HepG2 (cell line): ENCODE results near the gene ELMOD3. TPM values are rescaled to one million over a fixed set of nuclear protein-coding genes. Genes with fewer than 3 reads are reported as not detected.
A peak's percentile ranks its signal among the peaks of the same experiment; 100 is the strongest.

Experiments
- AHDC1 ChIP-seq: sonication (generic); formaldehyde crosslinking; IDR thresholded peaks from 2 replicates; pipeline ENCODE4 v1.5.1; 2020; ENCODE audit warnings: mild to moderate bottlenecking, missing genetic modification reagents, borderline replicate concordance
- ARNT2 ChIP-seq: sonication (generic); formaldehyde crosslinking; IDR thresholded peaks from 2 replicates; pipeline ENCODE4 v1.8.0; 2022; ENCODE audit warnings: mild to moderate bottlenecking, low read depth, missing genetic modification reagents, moderate library complexity
- BORCS8-MEF2B ChIP-seq: sonication (generic); formaldehyde crosslinking; IDR thresholded peaks from 2 replicates; pipeline ENCODE4 v1.8.0; 2022; ENCODE audit warnings: mild to moderate bottlenecking, missing genetic modification reagents
- FOXA3 ChIP-seq: IDR thresholded peaks from 2 replicates; pipeline ENCODE4 v1.6.1; 2016; ENCODE audit warnings: missing genetic modification reagents, missing compliant biosample characterization
- HES4 ChIP-seq: sonication (generic); formaldehyde crosslinking; IDR thresholded peaks from 2 replicates; pipeline ENCODE4 v1.9.0; 2021; ENCODE audit warnings: mild to moderate bottlenecking, missing genetic modification reagents, borderline replicate concordance
- ISL2 ChIP-seq: sonication (generic); formaldehyde crosslinking; IDR thresholded peaks from 2 replicates; pipeline ENCODE4 v1.5.0; 2020; ENCODE audit warnings: missing genetic modification reagents
- MEIS1 ChIP-seq: sonication (generic); formaldehyde crosslinking; IDR thresholded peaks from 2 replicates; pipeline ENCODE4 v1.9.0; 2021; ENCODE audit warnings: mild to moderate bottlenecking, missing genetic modification reagents, moderate library complexity, borderline replicate concordance
- MIER3 ChIP-seq: IDR thresholded peaks from 2 replicates; pipeline ENCODE4 v1.6.1; 2016; ENCODE audit warnings: missing compliant biosample characterization, borderline replicate concordance
- MTF2 ChIP-seq: sonication (generic); formaldehyde crosslinking; IDR thresholded peaks from 2 replicates; pipeline ENCODE4 v1.5.0; 2020; ENCODE audit warnings: missing genetic modification reagents, borderline replicate concordance
- NRL ChIP-seq: sonication (generic); formaldehyde crosslinking; IDR thresholded peaks from 2 replicates; pipeline ENCODE4 v1.5.0; 2020; ENCODE audit warnings: missing genetic modification reagents, mild to moderate bottlenecking, moderate library complexity, borderline replicate concordance
- PRDM15 ChIP-seq: sonication (generic); formaldehyde crosslinking; IDR thresholded peaks from 2 replicates; pipeline ENCODE4 v1.4.0; 2020; ENCODE audit warnings: missing genetic modification reagents
- SOX13 ChIP-seq, 3 experiments: fragments of 450-650 bp in 1 of 3; sonication (generic) in 1 of 3; formaldehyde crosslinking in 1 of 3; IDR thresholded peaks in 2 of 3; conservative IDR thresholded peaks in 1 of 3; 2 replicates each; pipeline versions ENCODE4 v1.5.0 to v1.6.1; 2016 to 2020; ENCODE audit warnings: antibody characterized with exemption in 1 of 3, mild to moderate bottlenecking in 1 of 3, missing compliant biosample characterization in 1 of 3, missing genetic modification reagents in 1 of 3, moderate library complexity in 1 of 3
- SOX5 ChIP-seq: IDR thresholded peaks from 2 replicates; pipeline ENCODE4 v1.6.1; 2016; ENCODE audit warnings: borderline replicate concordance
- ZEB1 ChIP-seq: IDR thresholded peaks from 2 replicates; pipeline ENCODE4 v1.6.1; 2012; ENCODE audit warnings: mild to moderate bottlenecking, low read depth, inconsistent platforms; ENCODE audit not compliant: insufficient replicate concordance
- ZMYM3 ChIP-seq: sonication (generic); formaldehyde crosslinking; IDR thresholded peaks from 2 replicates; pipeline ENCODE4 v1.5.1; 2020; ENCODE audit warnings: mild to moderate bottlenecking, missing genetic modification reagents
- ZNF629 ChIP-seq: sonication (generic); formaldehyde crosslinking; conservative IDR thresholded peaks from 2 replicates; pipeline ENCODE4 v1.5.0; 2020; ENCODE audit warnings: missing genetic modification reagents
- polyA plus RNA-seq, 8 experiments: library from polyadenylated mRNA; depleted of rRNA in 3 of 8; stranded (reverse) in 7 of 8; unstranded in 1 of 8; fragments of >200 nt; fragmentation: Illumina TruSeq in 4 of 8; extraction: Trizol in 4 of 8; gene quantifications; 2 replicates each; pipeline versions ENCODE4 v1.2.1 to v1.2.3, GENCODE V29; 2011 to 2016; ENCODE audit warnings: low read depth in 4 of 8, missing spikeins in 1 of 8, mixed read lengths in 1 of 8; ENCODE audit not compliant: insufficient read depth in 1 of 8
- total RNA-seq, 5 experiments: library from RNA; depleted of rRNA; stranded (reverse); fragments of >200 nt; fragmentation: Illumina TruSeq; extraction: Trizol; gene quantifications; 2 replicates each; pipeline ENCODE4 v1.2.3, GENCODE V29; 2016; ENCODE audit warnings: low read depth in 1 of 5
- TF ChIP-seq, protein P1 (sequence below): sonication (generic); formaldehyde crosslinking; conservative IDR thresholded peaks from 2 replicates; pipeline ENCODE4 v1.5.0; 2020; ENCODE audit warnings: missing genetic modification reagents

Gene ELMOD3
- total and polyA plus RNA-seq, 2 of the 13 experiments (the other 11 are each of a cell fraction or from before 2014, with no cell fraction given), result 13.3 to 19.5 TPM

GRCh38 chr2:85324639-85325465 is 29.7 kb upstream of the ELMOD3 start (continued):
- no peak for TF ChIP-seq HES4
- TF ChIP-seq MIER3 (CRISPR knock-in tag), result peak; percentile 68
- TF ChIP-seq SOX5 (CRISPR knock-in tag), result peak; percentile 96
- peak; percentile 58; the same call in 1 of the 2 replicates for TF ChIP-seq ZMYM3
- TF ChIP-seq, protein P1, sequence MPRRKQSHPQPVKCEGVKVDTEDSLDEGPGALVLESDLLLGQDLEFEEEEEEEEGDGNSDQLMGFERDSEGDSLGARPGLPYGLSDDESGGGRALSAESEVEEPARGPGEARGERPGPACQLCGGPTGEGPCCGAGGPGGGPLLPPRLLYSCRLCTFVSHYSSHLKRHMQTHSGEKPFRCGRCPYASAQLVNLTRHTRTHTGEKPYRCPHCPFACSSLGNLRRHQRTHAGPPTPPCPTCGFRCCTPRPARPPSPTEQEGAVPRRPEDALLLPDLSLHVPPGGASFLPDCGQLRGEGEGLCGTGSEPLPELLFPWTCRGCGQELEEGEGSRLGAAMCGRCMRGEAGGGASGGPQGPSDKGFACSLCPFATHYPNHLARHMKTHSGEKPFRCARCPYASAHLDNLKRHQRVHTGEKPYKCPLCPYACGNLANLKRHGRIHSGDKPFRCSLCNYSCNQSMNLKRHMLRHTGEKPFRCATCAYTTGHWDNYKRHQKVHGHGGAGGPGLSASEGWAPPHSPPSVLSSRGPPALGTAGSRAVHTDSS (CRISPR knock-in tag), result 0 out of 2 replicates have a peak, but pooled peaks have one; percentile 31
- TF ChIP-seq NRL (CRISPR knock-in tag), result no peak
- peak; percentile 77 for TF ChIP-seq ZEB1
- peak; percentile 49; the same call in 1 of the 2 replicates for TF ChIP-seq BORCS8-MEF2B (CRISPR knock-in tag)
- TF ChIP-seq ARNT2 (CRISPR knock-in tag), result peak; percentile 64; the same call in 1 of the 2 replicates
- TF ChIP-seq MEIS1 (CRISPR knock-in tag), result no peak
- peak; percentile 96 for TF ChIP-seq ISL2 (CRISPR knock-in tag)
- TF ChIP-seq MTF2 (CRISPR knock-in tag), result 0 out of 2 replicates have a peak, but pooled peaks have one; percentile 54
- TF ChIP-seq FOXA3 (CRISPR knock-in tag), result peak; percentile 90
- TF ChIP-seq SOX13 (IDR thresholded peaks at IDR 0.05), result peak; percentile 78
- peak in 1 of 2 experiments; percentile 96; a peak in 2 of 4 replicates for TF ChIP-seq SOX13 (CRISPR knock-in tag; conservative IDR thresholded peaks at IDR 0.05 in 1 of 2, IDR thresholded peaks at IDR 0.05 in 1 of 2)
- TF ChIP-seq PRDM15 (CRISPR knock-in tag), result peak; percentile 24; the same call in 1 of the 2 replicates
- peak; percentile 59 for TF ChIP-seq AHDC1 (CRISPR knock-in tag)
- TF ChIP-seq ZNF629 (CRISPR knock-in tag), result no peak
